ENCODE measurements around the gene SELE. TPM values are rescaled to one million over a fixed set of nuclear protein-coding genes. Genes with fewer than 3 reads are reported as not detected.

Gene SELE
- total and polyA plus RNA-seq, 2 of the 8 experiments (the other 6 are each of a cell fraction or from before 2014, with no cell fraction given), result not detected

DNA sequence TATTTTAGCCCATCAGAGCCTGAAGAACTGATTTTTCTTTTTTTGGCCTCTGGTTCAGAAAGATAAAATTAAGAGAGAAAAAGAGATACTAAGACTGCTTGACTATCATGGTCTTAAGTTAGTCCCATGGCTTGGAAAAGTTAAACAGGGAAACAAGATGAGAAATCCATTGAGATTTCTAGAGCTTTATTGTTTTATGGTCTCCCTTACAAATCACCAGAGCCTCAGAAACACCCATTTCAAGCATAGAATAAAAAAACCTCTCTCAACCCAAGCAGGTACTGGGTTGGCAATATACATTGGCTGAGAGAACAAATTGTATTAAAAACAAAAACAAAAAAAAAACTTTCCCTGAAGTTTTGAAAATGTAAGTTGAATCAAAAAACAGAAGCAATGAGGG, 3.9 kb downstream of the SELE start:
- Histone ChIP-seq H4K91ac (replicated peaks; ENCODE audit: insufficient read length, low read length) (no peak overlapping the region), H3K4me3 (ENCODE audit: extremely low read depth in 1 of 4, insufficient read depth in 2 of 4, low read depth in 3 of 4, low read length in 4 of 4) (no peak overlapping the region), H2AK5ac (ENCODE audit: low read depth, low read length) (no peak overlapping the region), H2BK15ac (ENCODE audit: low read length) (no peak overlapping the region), H4K20me1 (replicated peaks in 1 of 2; ENCODE audit: control insufficient read depth in 1 of 2, insufficient read depth in 2 of 2, low read length in 2 of 2) (no peaks in the 10 kb centered on the region), H3K23me2 (ENCODE audit: low read depth, low read length) (no peaks in the 10 kb centered on the region), H2BK12ac (ENCODE audit: low read depth, low read length) (no peak overlapping the region), H3K23ac (ENCODE audit: insufficient read length) (no peak overlapping the region), H3K9ac (replicated peaks in 1 of 4; ENCODE audit: extremely low read depth in 1 of 4, low read depth in 3 of 4, low read length in 3 of 4) (no peak overlapping the region), H3K14ac (ENCODE audit: insufficient read length) (no peak overlapping the region), H2BK20ac (ENCODE audit: low read length) (no peak overlapping the region), H3K79me1 (ENCODE audit: low read depth, low read length) (no peaks in the 10 kb centered on the region), H4K8ac (ENCODE audit: extremely low read depth, insufficient read depth, low read length) (no peak overlapping the region), H3K18ac (ENCODE audit: extremely low read depth, low read length) (no peak overlapping the region), H3K79me2 (ENCODE audit: control insufficient read depth in 1 of 2, insufficient read depth in 2 of 2, low read length in 2 of 2) (no peaks in the 10 kb centered on the region), H3K9me3 (ENCODE audit: insufficient read depth in 2 of 2, low read depth in 1 of 2, low read length in 1 of 2) (no peaks in the 10 kb centered on the region), H3K56ac (replicated peaks; ENCODE audit: insufficient read length, low read depth, low read length) (no peak overlapping the region), H4K5ac (ENCODE audit: insufficient read length, low read depth, low read length) (no peak overlapping the region), H2AFZ (ENCODE audit: low read length) (no peak overlapping the region), H3K4me1 (replicated peaks in 1 of 4; ENCODE audit: control insufficient read depth in 3 of 4, insufficient read depth in 4 of 4, low read length in 3 of 4) (no peaks in the 10 kb centered on the region), H2BK5ac (ENCODE audit: low read depth, low read length) (no peak overlapping the region), H3K27ac (ENCODE audit: low read depth, low read length) (no peak overlapping the region), H3K36me3 (ENCODE audit: control insufficient read depth in 2 of 4, insufficient read depth in 4 of 4, low read length in 3 of 4) (no peaks in the 10 kb centered on the region), H3K4ac (replicated peaks; ENCODE audit: insufficient read length, low read depth, low read length) (no peak overlapping the region), H3K27me3 (replicated peaks in 1 of 4; ENCODE audit: control insufficient read depth in 3 of 4, extremely low read depth in 1 of 4, insufficient read depth in 3 of 4, low read length in 3 of 4) (no peaks in the 10 kb centered on the region), H2BK120ac (replicated peaks; ENCODE audit: low read depth, low read length) (no peak overlapping the region), H3K4me2 (ENCODE audit: insufficient read depth in 1 of 2, low read depth in 2 of 2, low read length in 2 of 2) (no peak overlapping the region)
- POLR2A ChIA-PET (ENCODE audit: partially characterized antibody), result no interaction called here
- no peak for TF ChIP-seq SRF (IDR thresholded peaks at IDR 0.05; ENCODE audit: low read depth, low read length)
- TF ChIP-seq, protein P1, sequence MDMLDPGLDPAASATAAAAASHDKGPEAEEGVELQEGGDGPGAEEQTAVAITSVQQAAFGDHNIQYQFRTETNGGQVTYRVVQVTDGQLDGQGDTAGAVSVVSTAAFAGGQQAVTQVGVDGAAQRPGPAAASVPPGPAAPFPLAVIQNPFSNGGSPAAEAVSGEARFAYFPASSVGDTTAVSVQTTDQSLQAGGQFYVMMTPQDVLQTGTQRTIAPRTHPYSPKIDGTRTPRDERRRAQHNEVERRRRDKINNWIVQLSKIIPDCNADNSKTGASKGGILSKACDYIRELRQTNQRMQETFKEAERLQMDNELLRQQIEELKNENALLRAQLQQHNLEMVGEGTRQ (IDR thresholded peaks at IDR 0.05; ENCODE audit: low read length), result no peak
- CTCF ChIA-PET (ENCODE audit: partially characterized antibody), result interaction anchor here (1.5 to 1.7 kb wide), 2 partner anchors 18 to 20 kb away, joined by 3 to 6 read pairs; no protein-coding TSS in a partner anchor
- DNase-seq (ENCODE audit: low read depth in 1 of 2, low spot score in 2 of 2), result no peak
- FAIRE-seq, result no peak
